DOHH2 (cell line): Measurements from ENCODE around the gene MAP4K2.

Experiments used
- EZH2phosphoT487 ChIP-seq: fragments of 200-600 bp; sonication (generic); IDR thresholded peaks from 2 replicates; pipeline ENCODE4 v1.6.1; 2017; ENCODE audit warnings: borderline replicate concordance, mild to moderate bottlenecking, antibody characterized with exemption, low read length, moderate library complexity, mixed read lengths
- TF ChIP-seq, protein P1 (sequence below): fragments of 200-600 bp; sonication (generic); IDR thresholded peaks from one replicate; pipeline ENCODE4 v1.5.1; 2014; ENCODE audit warnings: antibody characterized with exemption, mild to moderate bottlenecking, low read depth, low read length; ENCODE audit not compliant: poor library complexity, severe bottlenecking

DNA sequence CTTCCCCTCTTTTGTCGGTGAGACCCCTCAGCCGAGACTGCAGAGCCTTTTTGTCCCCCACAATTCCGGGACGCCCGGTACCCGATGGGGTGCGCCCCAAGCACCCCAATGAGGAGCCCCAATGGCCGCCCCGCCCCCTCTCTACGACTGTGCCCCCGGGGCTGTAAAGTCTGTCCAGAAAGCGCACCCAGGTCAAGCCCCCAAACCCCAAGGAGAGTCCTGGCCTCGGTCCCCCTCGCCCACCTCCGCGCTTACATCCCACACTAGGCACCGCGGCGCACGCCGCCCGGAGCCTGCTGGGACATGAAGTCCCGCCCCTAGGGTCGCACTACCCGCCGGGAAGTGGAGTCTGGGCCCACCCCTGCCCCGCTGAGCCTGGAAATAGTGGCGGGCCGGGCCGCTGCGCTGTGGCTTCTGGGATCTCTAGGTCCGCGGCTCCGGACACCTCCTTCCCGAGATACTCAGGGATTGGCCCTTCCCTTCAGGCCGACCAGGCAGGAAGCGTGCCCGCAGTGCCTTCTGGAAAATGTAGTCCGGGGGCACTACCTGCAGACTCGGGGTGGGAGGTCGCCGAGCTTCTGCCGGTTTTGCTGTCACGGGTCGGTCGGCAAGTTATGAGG, 7.4 kb upstream of the MAP4K2 start, which contains the start of gene MEN1:
- TF ChIP-seq, protein P1, sequence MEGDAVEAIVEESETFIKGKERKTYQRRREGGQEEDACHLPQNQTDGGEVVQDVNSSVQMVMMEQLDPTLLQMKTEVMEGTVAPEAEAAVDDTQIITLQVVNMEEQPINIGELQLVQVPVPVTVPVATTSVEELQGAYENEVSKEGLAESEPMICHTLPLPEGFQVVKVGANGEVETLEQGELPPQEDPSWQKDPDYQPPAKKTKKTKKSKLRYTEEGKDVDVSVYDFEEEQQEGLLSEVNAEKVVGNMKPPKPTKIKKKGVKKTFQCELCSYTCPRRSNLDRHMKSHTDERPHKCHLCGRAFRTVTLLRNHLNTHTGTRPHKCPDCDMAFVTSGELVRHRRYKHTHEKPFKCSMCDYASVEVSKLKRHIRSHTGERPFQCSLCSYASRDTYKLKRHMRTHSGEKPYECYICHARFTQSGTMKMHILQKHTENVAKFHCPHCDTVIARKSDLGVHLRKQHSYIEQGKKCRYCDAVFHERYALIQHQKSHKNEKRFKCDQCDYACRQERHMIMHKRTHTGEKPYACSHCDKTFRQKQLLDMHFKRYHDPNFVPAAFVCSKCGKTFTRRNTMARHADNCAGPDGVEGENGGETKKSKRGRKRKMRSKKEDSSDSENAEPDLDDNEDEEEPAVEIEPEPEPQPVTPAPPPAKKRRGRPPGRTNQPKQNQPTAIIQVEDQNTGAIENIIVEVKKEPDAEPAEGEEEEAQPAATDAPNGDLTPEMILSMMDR: no peak
- no peak for TF ChIP-seq EZH2phosphoT487
